Measurements from ENCODE around the gene SWAP70.
A peak's percentile ranks its signal among the peaks of the same experiment; 100 is the strongest.
"Not testable (repeated sequence)": the region's sequence is repeated elsewhere in the genome, so short reads cannot be mapped to it uniquely, and the experiment has no call there.

The SWAP70 gene

DNA sequence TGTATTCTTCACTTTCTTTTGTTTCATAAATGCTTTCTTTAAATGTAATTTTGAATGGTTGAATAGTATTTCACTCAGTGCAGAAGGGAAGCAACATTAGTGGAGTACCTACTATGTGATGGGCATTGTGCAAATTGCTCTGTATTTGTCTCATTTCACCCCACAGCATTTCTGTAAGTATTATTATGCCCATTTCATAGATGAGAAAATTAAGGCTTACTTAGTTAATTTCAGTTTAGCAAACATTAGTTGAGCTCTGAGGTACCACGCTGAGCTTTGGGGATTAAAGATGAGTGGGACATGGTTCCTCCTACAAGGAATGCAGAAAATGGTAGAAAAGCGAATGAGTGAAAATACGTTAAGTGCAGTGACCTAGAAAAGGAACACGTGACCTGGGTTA is 58.1 kb downstream of the SWAP70 start:
- DNase-seq (ENCODE audit: low read depth in 2 of 2), result no peak

DNA sequence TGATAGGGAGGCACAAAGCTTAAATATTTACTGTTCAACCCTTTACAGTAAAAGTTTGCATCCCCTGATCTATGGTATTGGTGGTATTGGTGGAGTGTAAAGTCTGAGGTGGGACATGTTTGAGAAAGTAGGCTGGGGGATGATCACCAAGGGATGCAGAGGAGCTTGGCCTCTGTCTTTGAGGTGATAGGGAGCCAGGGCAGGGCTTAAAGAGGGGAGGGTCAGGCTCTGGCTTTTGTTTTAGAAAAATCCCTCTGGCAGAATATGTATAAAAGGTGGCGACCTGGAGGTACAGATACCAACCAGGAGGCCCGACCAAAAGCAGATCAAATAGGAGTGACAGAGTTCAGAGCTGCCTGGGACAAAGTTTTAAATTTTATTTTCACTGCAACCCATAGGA is 59.0 kb downstream of the SWAP70 start:
- DNase-seq (ENCODE audit: low read depth in 2 of 2), result no peak

- DNase-seq (ENCODE audit: low read depth in 2 of 2), result no peak
Measured at GRCh38 chr11:9726321-9727022, 62.6 kb downstream of the SWAP70 start.

- DNase-seq (ENCODE audit: low read depth in 2 of 2), result no peak
Measured at GRCh38 chr11:9728058-9728457, 64.2 kb downstream of the SWAP70 start.

- no peak for DNase-seq (ENCODE audit: low read depth in 2 of 2)
Measured at GRCh38 chr11:9731256-9731655, 67.4 kb downstream of the SWAP70 start.

- DNase-seq (ENCODE audit: low read depth in 2 of 2), result no peak
Measured at GRCh38 chr11:9732453-9732852, 68.6 kb downstream of the SWAP70 start.

- no peak for DNase-seq (ENCODE audit: low read depth in 2 of 2)
Measured at GRCh38 chr11:9733212-9733611, 69.3 kb downstream of the SWAP70 start.

DNA sequence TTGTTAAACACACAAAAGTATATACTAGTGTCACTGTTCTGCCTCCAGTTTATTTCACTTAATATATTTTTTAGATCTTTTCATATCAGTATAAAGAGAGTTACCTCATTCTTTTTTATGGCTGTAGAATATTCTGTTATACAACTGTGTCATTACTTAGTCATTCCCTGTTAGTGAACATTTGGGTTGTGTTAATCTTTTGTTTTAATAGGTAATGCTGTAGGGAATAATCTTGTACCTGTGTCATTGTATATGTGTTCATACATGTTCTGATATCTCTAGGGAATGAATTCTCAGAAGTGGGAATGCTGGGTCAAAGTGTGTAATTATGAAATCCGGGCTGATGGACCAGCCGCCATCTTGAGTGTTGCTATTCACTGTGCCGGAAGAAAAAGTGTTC is 71.4 kb downstream of the SWAP70 start:
- DNase-seq (ENCODE audit: low read depth in 2 of 2), result no peak

DNA sequence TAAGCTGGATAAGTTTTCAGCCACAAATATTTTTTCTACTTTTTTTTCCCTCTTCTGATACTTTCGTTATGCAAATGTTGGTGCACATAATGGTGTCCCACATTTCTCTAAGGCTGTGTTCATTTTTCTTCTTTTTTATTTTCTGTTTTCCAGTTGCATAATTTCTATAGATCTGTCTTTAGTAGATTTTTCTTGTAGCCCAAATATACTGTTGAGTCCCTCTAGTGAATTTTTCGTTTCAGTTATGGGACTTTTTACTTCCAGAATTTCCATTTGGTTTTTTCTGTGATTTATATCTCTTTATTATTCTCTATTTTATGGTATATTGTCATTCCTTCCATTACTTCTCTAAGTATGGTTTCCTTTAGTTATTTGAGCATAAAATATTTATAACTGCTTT is 72.0 kb downstream of the SWAP70 start:
- no peak for DNase-seq (ENCODE audit: low read depth in 2 of 2)

- no peak for DNase-seq (ENCODE audit: low read depth in 2 of 2)
Measured at GRCh38 chr11:9736365-9736764, 72.5 kb downstream of the SWAP70 start.

GRCh38 chr11:9738116-9738515 is 74.2 kb downstream of the SWAP70 start:
- no peak for DNase-seq (ENCODE audit: low read depth in 2 of 2)

GRCh38 chr11:9738707-9739106 is 74.8 kb downstream of the SWAP70 start:
- DNase-seq (ENCODE audit: low read depth in 2 of 2), result no peak

DNA sequence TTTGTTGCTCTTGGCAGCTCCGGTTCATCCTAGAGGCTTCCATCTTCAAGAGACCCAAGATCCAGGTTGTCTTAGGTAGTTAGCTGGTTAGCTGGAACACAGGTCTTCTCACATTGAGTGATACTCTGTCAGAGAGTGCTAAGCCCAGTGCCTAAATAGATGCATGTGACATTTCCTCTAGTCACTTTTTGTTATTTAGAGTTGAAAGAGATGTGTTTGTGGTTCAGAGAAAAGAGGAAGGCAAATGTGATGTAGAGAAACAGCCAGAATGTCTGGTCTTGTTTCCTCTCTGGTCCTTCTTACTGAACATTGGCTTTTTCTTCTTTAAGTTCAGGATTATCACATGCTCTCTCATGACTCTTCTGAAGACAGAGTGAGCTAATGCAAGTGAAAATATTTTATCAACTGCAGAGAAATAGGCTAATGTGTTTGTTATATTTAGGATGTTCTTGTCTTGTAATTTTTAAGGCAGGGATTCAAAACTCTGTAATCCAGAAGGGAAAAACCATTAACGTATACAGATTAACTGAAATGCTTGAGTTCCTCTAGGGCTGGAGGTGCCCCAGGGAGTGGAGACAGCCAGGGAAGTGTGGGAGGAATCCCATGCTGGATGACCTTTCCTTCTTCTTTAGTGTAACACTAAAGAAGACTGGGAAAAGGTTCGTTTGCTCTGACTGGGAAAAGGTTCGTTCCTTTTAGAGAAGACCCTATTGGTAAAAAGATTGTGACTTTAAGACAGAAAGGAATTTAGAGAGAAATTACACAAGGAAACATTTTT is 75.4 kb downstream of the SWAP70 start:
- DNase-seq (ENCODE audit: low read depth in 2 of 2), result no peak

DNA sequence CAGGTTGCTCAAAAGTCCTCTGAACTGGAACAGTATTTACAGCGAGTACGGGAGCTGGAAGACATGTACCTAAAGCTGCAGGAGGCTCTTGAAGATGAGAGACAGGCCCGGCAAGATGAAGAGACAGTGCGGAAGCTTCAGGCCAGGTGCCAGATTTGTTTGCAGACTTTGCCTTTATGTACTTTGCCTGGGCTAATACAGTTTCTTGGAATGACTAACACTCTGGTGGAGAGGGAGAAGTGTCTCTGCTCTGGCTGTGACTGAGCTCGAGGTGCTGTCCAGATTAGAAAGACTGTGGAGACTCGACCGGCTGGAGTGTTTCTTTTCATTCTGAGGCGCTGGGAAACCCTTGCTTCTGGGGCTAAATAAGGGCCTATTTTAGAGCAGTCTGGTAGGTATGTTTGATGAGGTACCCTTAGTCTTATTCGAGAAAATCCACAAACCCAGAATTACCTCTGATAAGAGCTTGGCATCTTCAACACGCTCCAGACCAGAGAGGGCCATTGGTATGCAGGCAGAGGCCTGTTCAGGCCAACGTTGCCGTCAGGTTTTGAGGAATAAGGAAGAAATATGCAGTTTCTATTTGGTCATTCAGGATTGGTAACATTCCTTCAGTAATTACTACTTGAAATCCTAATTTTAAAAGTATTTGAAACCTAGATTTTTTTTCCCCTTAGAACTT is 76.5 kb downstream of the SWAP70 start:
- no peak for DNase-seq (ENCODE audit: low read depth in 2 of 2)

DNA sequence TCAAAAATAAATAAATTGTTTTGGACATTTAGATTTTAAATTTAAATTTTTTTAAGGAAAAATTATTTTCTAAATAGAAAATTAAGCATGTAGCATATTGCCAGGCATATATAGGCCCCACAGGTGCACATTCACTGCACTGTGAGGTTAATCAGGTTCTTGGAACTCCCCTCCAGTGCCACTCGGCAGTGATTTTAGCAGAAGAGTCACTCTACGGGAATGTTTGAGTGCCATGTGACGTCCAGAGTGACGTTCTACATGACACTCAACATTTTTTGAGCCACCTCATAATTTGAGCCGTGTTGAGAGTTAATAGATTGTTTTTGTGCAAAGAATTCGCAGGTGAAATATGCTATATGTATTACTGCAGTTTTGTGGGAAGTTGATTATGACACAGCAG is 77.4 kb downstream of the SWAP70 start:
- DNase-seq (ENCODE audit: low read depth in 2 of 2), result no peak

GRCh38 chr11:9743512-9743911 is 79.6 kb downstream of the SWAP70 start:
- DNase-seq (ENCODE audit: low read depth in 2 of 2), result not testable (repeated sequence)

DNA sequence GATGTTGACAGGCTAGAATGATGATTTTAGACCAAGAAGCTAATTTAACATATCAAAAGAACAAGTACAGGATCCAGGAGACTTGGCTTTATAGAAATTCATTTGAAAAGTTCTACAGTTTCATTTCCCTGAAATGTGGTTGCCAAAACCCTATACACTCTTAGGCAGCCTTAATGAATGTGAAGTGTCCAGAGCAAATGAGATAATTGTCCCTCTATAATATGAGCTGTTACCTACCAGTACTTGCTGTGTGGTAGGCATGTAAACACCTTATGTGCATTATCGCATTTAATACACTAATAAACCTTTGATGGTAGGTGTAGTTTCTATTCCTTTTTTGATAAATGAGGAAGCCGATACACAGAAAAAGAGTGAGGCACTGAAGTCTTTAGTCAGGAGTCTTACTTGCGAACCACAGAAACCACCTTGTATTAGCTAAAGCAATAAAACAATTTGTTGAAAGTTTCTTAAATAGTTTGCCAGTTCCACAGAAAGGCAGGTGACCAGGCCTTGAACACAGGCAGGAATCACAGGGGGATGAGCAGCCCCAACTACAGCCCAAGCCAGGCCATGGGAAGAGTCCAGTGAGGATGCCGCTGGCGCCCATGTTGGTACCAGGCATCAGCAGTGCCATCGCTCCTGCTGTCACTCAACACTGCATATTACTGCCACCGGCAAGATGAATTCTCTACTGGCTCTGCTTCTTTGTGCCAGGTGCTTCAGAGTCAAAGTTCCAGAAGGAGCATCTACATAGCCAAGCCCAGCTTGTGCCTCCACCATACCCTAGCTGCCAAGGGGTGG is 81.7 kb downstream of the SWAP70 start:
- DNase-seq (ENCODE audit: low read depth in 2 of 2), result no peak

DNA sequence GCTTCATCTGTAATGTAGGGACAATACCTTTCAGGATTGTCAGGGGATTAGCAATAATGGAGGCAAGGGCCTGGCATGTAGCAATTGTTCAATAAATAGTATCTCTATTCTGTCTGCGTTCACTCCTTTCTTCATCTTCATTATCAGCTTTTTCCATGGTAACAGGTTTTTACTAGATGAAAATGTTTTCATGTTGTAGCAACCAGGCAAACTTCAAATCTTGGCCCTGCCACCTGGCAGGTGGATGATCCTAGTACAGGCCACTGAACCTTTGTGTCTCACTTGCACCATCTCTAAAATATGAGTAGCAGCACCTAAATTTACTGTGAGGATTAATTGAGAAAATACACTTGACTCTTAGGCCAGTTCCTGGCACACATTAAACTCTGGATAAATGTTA is 83.4 kb downstream of the SWAP70 start:
- DNase-seq (ENCODE audit: low read depth in 2 of 2), result no peak

GRCh38 chr11:9747828-9748227 is 84.0 kb downstream of the SWAP70 start:
- no peak for DNase-seq (ENCODE audit: low read depth in 2 of 2)

DNA sequence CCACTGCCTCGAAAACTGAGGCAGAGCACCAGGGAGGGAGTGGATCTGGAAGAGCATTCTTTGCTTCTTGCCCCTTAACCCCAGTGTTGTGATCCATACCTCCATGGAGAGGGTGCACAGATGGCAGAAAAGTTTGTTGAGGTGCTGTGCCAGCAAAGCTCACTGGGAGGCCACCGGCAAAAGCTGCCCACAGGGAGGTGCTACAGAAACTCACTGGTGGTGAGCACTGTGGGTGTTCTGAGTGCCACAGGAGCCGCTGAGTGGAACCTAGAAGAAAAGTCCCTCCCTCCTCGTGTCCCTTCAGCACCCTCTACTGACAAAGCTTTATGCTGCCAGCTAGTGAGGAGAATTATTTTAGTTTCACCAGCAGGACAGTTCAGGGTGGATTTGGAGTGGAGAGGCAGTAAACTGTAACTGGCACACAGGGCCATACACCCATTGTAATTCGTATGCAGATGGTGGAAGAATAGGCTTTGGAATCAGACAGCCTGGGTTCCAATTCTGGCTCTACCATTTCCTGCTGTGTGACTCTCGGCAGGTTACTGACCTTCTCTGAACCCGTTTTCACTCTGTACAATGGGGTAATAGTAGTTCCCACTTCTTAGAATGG is 84.6 kb downstream of the SWAP70 start:
- DNase-seq (ENCODE audit: low read depth in 2 of 2), result peak; percentile 54 to 60

- no peak for DNase-seq (ENCODE audit: low read depth in 2 of 2)
Measured at GRCh38 chr11:9750551-9750950, 86.7 kb downstream of the SWAP70 start.

GRCh38 chr11:9752091-9752490 is 88.2 kb downstream of the SWAP70 start:
- DNase-seq (ENCODE audit: low read depth in 2 of 2), result no peak

All from stimulated activated CD8-positive, alpha-beta memory T cell treated with anti-CD3 and anti-CD28 coated beads, Interleukin-15, amount 100 ng/mL, for 48 hours (primary cell).